HCT116 (cell line): ENCODE results near the gene MEN1. TPM values are rescaled to one million over a fixed set of nuclear protein-coding genes. Genes with fewer than 3 reads are reported as not detected.

Experiments
- ATAC-seq: fragments of 200-7000 bp; cut with Tn5 transposase; 2 replicates; pipeline ENCODE4 v1.9.1; 2020; ENCODE audit warnings: mild to moderate bottlenecking, moderate library complexity
- BruUV-seq: library from RNA; stranded (reverse); fragments of 400-500 nt; replicated peaks from 2 replicates; lab custom pipeline; 2021; lab: Mats Ljungman, UMichigan
- CTCF ChIA-PET: fragments of 300-600 bp; sonication (Branson Sonifier 250); formaldehyde crosslinking; loops from one replicate; lab custom pipeline; 2021; ENCODE audit warnings: antibody characterized with exemption; lab: Charles Lee
- POLR2A ChIA-PET: fragments of 300-600, 350-600 bp; sonication (Branson Sonifier 250); formaldehyde crosslinking; loops from one replicate; lab custom pipeline; 2021; ENCODE audit warnings: antibody characterized with exemption; lab: Charles Lee
- RAD21 ChIA-PET, 2 experiments: fragments of 300-600 bp; sonication (Branson Sonifier 250); formaldehyde crosslinking; loops; one replicate each; lab custom pipeline; 2023; ENCODE audit warnings: low total read pairs in 2 of 2; ENCODE audit not compliant: uncharacterized antibody in 2 of 2, unreplicated experiment in 2 of 2, low non-redundant PET in 1 of 2; lab: Charles Lee
- DNase-seq: peaks from one replicate; pipeline ENCODE4 v3.0.0-alpha.2; 2010; ENCODE audit warnings: low read depth, low spot score
- H2AFZ ChIP-seq: fragments of 200-600 bp; shearing (Covaris generic), sonication (generic); 2 replicates; pipeline ENCODE4 v1.6.1; 2017; ENCODE audit warnings: low read depth, mixed run types, mixed read lengths, antibody characterized with exemption, low read length; ENCODE audit not compliant: poor library complexity, severe bottlenecking
- H3K27ac ChIP-seq: 2 replicates; pipeline ENCODE4 v1.5.1; 2012; ENCODE audit warnings: low read depth, low read length
- H3K27me3 ChIP-seq: fragments of 200-600 bp; sonication (generic); 2 replicates; pipeline ENCODE4 v1.6.1; 2016; ENCODE audit warnings: mixed run types, low read length, mixed read lengths; ENCODE audit not compliant: insufficient read depth
- H3K36me3 ChIP-seq, 2 experiments: fragments of 200-500 bp in 1 of 2; fragments of 200-600 bp in 1 of 2; sonication (Bioruptor generic) in 1 of 2; sonication (generic) in 1 of 2; 2 replicates each; pipeline versions ENCODE4 v1.5.1 to v1.6.1; 2014 to 2016; ENCODE audit warnings: low read length in 2 of 2, inconsistent platforms in 1 of 2, mixed read lengths in 1 of 2, mixed run types in 1 of 2; ENCODE audit not compliant: insufficient read depth in 2 of 2, control insufficient read depth in 1 of 2
- H3K4me1 ChIP-seq, 2 experiments: fragments of 200-600 bp in 1 of 2; sonication (generic) in 1 of 2; 2 replicates each; pipeline versions ENCODE4 v1.5.1 to v1.6.1; 2012 to 2017; ENCODE audit warnings: low read length in 2 of 2, inconsistent platforms in 1 of 2, mild to moderate bottlenecking in 1 of 2, mixed read lengths in 1 of 2, mixed run types in 1 of 2, moderate library complexity in 1 of 2; ENCODE audit not compliant: insufficient read depth in 2 of 2, control insufficient read depth in 1 of 2
- H3K4me2 ChIP-seq: fragments of 200-600 bp; sonication (generic); 2 replicates; pipeline ENCODE4 v1.6.1; 2017; ENCODE audit warnings: mixed run types, low read length, mixed read lengths
- H3K4me3 ChIP-seq, 2 experiments: fragments of 200-600 bp in 1 of 2; sonication (generic) in 1 of 2; replicated peaks in 1 of 2; 2 replicates each; pipeline ENCODE4 v1.5.1; 2011 to 2016; ENCODE audit warnings: low read length in 2 of 2, control low read depth in 1 of 2, low read depth in 1 of 2, mild to moderate bottlenecking in 1 of 2, mixed read lengths in 1 of 2, mixed run types in 1 of 2
- H3K79me2 ChIP-seq: fragments of 200-600 bp; sonication (generic); 2 replicates; pipeline ENCODE4 v1.6.1; 2017; ENCODE audit warnings: mild to moderate bottlenecking, mixed run types, low read length, moderate library complexity, mixed read lengths; ENCODE audit not compliant: insufficient read depth
- H3K9ac ChIP-seq: fragments of 200-600 bp; sonication (generic); 2 replicates; pipeline ENCODE4 v1.6.1; 2016; ENCODE audit warnings: low read length, mixed read lengths
- H3K9me2 ChIP-seq: fragments of 200-600 bp; sonication (generic), shearing (Covaris generic); 2 replicates; pipeline ENCODE4 v1.6.1; 2017; ENCODE audit warnings: mixed run types, mild to moderate bottlenecking, moderate library complexity; ENCODE audit not compliant: insufficient read depth
- H3K9me3 ChIP-seq, 2 experiments: fragments of 200-500 bp in 1 of 2; fragments of 200-600 bp in 1 of 2; sonication (Bioruptor generic) in 1 of 2; sonication (generic) in 1 of 2; 2 replicates each; pipeline ENCODE4 v1.6.1; 2014 to 2017; ENCODE audit warnings: low read length in 2 of 2, mixed read lengths in 2 of 2, inconsistent platforms in 1 of 2, low read depth in 1 of 2, mild to moderate bottlenecking in 1 of 2, mixed run types in 1 of 2, moderate library complexity in 1 of 2; ENCODE audit not compliant: control insufficient read depth in 1 of 2, insufficient read depth in 1 of 2
- H4K20me1 ChIP-seq: fragments of 200-600 bp; sonication (generic), shearing (Covaris generic); 2 replicates; pipeline ENCODE4 v1.6.1; 2017; ENCODE audit warnings: mixed run types, mild to moderate bottlenecking, moderate library complexity; ENCODE audit not compliant: insufficient read depth
- CTCF ChIP-seq, 3 experiments: fragments of 200-600 bp in 1 of 3; sonication (generic) in 1 of 3; IDR thresholded peaks in 2 of 3; conservative IDR thresholded peaks in 1 of 3; 2 replicates each; pipeline ENCODE4 v1.5.1; 2012 to 2017; ENCODE audit warnings: low read depth in 2 of 3, low read length in 2 of 3, antibody characterized with exemption in 1 of 3, borderline replicate concordance in 1 of 3, control low read depth in 1 of 3, mild to moderate bottlenecking in 1 of 3, mixed read lengths in 1 of 3, mixed run types in 1 of 3, moderate library complexity in 1 of 3; ENCODE audit not compliant: insufficient read depth in 1 of 3
- EGR1 ChIP-seq: IDR thresholded peaks from 2 replicates; pipeline ENCODE4 v1.6.1; 2012; ENCODE audit warnings: low read depth
- JUND ChIP-seq: IDR thresholded peaks from 2 replicates; pipeline ENCODE4 v1.6.1; 2012
- MAX ChIP-seq: IDR thresholded peaks from 2 replicates; pipeline ENCODE4 v1.6.1; 2012
- POLR2A ChIP-seq: IDR thresholded peaks from 2 replicates; pipeline ENCODE4 v1.7.0; 2011; ENCODE audit warnings: borderline replicate concordance; ENCODE audit not compliant: insufficient read depth, insufficient read length; ENCODE audit errors: extremely low read depth
- RAD21 ChIP-seq: IDR thresholded peaks from 2 replicates; pipeline ENCODE4 v1.6.1; 2012; ENCODE audit warnings: low read depth, mild to moderate bottlenecking
- TCF7L2 ChIP-seq: IDR thresholded peaks from 2 replicates; pipeline ENCODE4 v1.7.0; 2011; ENCODE audit warnings: borderline replicate concordance, inconsistent platforms; ENCODE audit not compliant: insufficient read depth, insufficient read length; ENCODE audit errors: extremely low read depth
- YY1 ChIP-seq: IDR thresholded peaks from 2 replicates; pipeline ENCODE4 v1.6.1; 2011; ENCODE audit warnings: low read length, low read depth, moderate library complexity, mild to moderate bottlenecking; ENCODE audit not compliant: insufficient replicate concordance; ENCODE audit errors: extremely low read depth
- intact Hi-C: fragments of 100-400 bp; cut with micrococcal nuclease; formaldehyde crosslinking; loops from 2 replicates; pipeline ENCODE4 v1.10.0; 2022
- total RNA-seq: library from RNA; stranded (reverse); gene quantifications from one replicate; pipeline ENCODE4 v1.2.1, GENCODE V29; 2021; ENCODE audit not compliant: unreplicated experiment

MEN1 gene
- total RNA-seq, 1 experiment from 2014 or later: 62.1 TPM

GRCh38 chr11:64850979-64851567 is 40.7 kb upstream of the MEN1 start:
- Histone ChIP-seq H3K36me3 (peaks cover 0 to 24% of the 10 kb centered on the region in 2 experiments; a peak in 2 of 4 replicates), H3K27ac (peak overlapping the region; percentile 64), H3K4me2 (peak overlapping the region; percentile 53), H3K4me3 (no peak overlapping the region), H3K79me2 (peaks cover 20% of the 10 kb centered on the region), H4K20me1 (no peaks in the 10 kb centered on the region), H3K9ac (peak overlapping the region; percentile 65; the same call in 1 of the 2 replicates), H3K4me1 (peaks cover 87 to 98% of the 10 kb centered on the region in 2 experiments), H3K9me3 (no peaks in the 10 kb centered on the region), H3K27me3 (no peaks in the 10 kb centered on the region), H2AFZ (no peak overlapping the region), H3K9me2 (no peaks in the 10 kb centered on the region)
- BruUV-seq: no TSS peak
- DNase-seq (no peak), ATAC-seq (no peak)
- RAD21 ChIA-PET: no interaction called here
- POLR2A ChIA-PET: interaction anchor here (9.0 kb wide), 1 partner anchor 27 kb away, joined by 56 read pairs; the partner anchor contains the start of gene EHD1
- TF ChIP-seq RAD21: no peak
- TF ChIP-seq YY1: no peak
- no peak for TF ChIP-seq TCF7L2
- no peak for TF ChIP-seq EGR1
- TF ChIP-seq MAX: no peak
- no peak for TF ChIP-seq JUND
- 0 out of 6 replicates have a peak, but pooled peaks of 1 of the 3 experiments have one; percentile 17 for TF ChIP-seq CTCF (IDR thresholded peaks at IDR 0.05 in 2 of 3, conservative IDR thresholded peaks at IDR 0.05 in 1 of 3; ENCODE audit: borderline replicate concordance in 1 of 3, insufficient read depth in 1 of 3, low read depth in 2 of 3, low read length in 2 of 3)
- no peak for TF ChIP-seq POLR2A
- CTCF ChIA-PET: interaction anchor here (1.1 to 7.3 kb wide), 2 partner anchors 40 to 260 kb away, joined by 3 to 112 read pairs; no protein-coding TSS in a partner anchor
- intact Hi-C loops: no loop called here
